ENCODE data around the gene CALML6.

Gene CALML6

GRCh38 chr1:1892763-1893120 lies 22.3 kb upstream of the CALML6 start:
- DNase-seq = no peak

GRCh38 chr1:1893291-1893985 lies 21.6 kb upstream of the CALML6 start:
- no peak for DNase-seq

- DNase-seq = no peak
Measured at GRCh38 chr1:1893997-1894353, 21.1 kb upstream of the CALML6 start.

GRCh38 chr1:1894354-1895059 lies 20.6 kb upstream of the CALML6 start:
- no peak for DNase-seq

GRCh38 chr1:1895060-1895418 lies 20.0 kb upstream of the CALML6 start:
- no peak for DNase-seq

- DNase-seq = no peak
Measured at GRCh38 chr1:1895456-1896336, 19.4 kb upstream of the CALML6 start.

GRCh38 chr1:1898246-1898933 lies 16.7 kb upstream of the CALML6 start:
- DNase-seq = no peak

GRCh38 chr1:1899266-1899966 lies 15.6 kb upstream of the CALML6 start:
- DNase-seq = no peak

GRCh38 chr1:1899967-1900327 lies 15.1 kb upstream of the CALML6 start:
- no peak for DNase-seq

- no peak for DNase-seq
Measured at GRCh38 chr1:1900883-1901640, 14.0 kb upstream of the CALML6 start.

- no peak for DNase-seq
Measured at GRCh38 chr1:1901641-1902294, 13.3 kb upstream of the CALML6 start.

- no peak for DNase-seq
Measured at GRCh38 chr1:1903224-1903623, 11.8 kb upstream of the CALML6 start.

GRCh38 chr1:1906185-1907097 lies 8.6 kb upstream of the CALML6 start:
- peak; percentile 58 for DNase-seq

- no peak for DNase-seq
Measured at GRCh38 chr1:1907098-1907736, 7.8 kb upstream of the CALML6 start.

- no peak for DNase-seq
Measured at GRCh38 chr1:1908506-1908791, 6.6 kb upstream of the CALML6 start.

GRCh38 chr1:1910033-1910465 lies 5.0 kb upstream of the CALML6 start:
- DNase-seq = no peak

- no peak for DNase-seq
Measured at GRCh38 chr1:1910651-1911331, 4.3 kb upstream of the CALML6 start.

- no peak for DNase-seq
Measured at GRCh38 chr1:1911350-1912041, 3.6 kb upstream of the CALML6 start.

Measured in T-helper 9 cell (primary cell).